GM18526 (cell line): ENCODE measurements around the gene SLC49A3.

ENCODE experiments used
- POLR2A ChIP-seq: IDR thresholded peaks from 3 replicates; pipeline ENCODE4 v1.6.1; 2011; ENCODE audit not compliant: insufficient read length; ENCODE audit errors: extremely low read depth

SLC49A3 gene

DNA sequence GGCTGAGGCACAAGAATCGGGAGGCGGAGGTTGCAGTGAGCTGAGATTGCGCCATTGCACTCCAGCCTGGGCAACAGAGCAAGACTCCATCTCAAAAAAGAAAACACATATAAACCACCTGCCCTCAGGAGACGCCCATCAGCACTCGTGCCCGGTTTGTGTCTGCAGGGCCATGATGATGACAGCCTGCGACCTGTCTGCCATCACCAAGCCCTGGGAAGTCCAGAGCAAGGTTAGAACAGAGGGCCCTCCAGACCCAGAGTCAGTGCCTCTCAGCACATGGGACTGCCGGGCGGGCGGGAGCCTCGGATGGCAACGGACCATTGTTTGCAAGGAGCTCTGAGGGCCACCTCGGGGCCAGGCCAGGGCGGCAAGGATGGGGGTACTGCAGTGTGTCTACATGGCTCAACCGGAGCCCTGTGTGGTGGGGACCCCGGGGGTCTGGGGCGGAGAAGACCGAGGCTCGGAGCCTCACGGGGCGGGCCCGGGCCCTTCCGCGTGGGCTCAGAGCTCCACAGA lies 24.2 kb downstream of the SLC49A3 start:
- no peak for TF ChIP-seq POLR2A

DNA sequence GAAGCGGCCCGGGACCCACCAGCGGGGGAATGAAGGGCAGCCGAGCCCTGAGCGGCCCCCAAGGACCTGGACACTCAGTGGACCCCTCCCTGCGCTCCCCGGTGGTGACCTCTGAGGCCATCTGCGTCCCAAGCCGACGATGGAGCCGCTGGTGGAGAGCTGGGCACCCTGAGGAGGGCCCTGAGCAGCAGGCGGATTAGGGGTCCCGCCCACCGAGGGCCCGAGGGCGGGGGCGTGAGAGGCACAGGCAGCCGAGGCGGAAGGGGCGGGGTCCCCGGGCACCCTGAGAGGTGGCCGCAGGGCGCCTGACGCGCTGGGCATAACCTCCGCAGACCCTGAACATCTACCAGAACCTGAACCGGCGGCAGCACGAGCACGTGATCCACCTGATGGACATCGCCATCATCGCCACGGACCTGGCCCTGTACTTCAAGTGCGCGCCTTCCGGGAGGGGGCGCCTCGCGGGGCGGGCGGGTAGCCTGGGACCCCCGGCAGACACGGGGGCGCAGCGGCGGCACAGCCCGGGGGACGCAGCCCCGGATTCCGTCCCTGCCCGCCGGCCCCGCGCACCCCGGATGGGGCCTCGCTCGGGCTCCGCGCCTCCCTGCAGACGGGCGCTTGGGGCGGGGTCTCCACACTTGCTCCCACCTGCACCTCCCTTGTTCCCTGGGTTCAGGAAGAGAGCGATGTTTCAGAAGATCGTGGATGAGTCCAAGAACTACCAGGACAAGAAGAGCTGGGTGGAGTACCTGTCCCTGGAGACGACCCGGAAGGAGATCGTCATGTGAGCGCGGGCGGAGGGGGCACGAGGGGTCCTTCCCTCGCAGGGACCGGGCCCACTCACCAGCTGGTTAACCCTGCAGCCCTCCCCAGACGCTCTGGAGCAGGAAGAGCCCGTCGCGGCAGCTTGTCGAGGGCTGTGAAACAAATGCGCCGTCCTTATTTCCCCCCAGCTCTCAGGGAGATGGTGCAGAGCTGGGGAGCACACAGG lies 25.2 kb downstream of the SLC49A3 start:
- TF ChIP-seq POLR2A, result peak; percentile 42

DNA sequence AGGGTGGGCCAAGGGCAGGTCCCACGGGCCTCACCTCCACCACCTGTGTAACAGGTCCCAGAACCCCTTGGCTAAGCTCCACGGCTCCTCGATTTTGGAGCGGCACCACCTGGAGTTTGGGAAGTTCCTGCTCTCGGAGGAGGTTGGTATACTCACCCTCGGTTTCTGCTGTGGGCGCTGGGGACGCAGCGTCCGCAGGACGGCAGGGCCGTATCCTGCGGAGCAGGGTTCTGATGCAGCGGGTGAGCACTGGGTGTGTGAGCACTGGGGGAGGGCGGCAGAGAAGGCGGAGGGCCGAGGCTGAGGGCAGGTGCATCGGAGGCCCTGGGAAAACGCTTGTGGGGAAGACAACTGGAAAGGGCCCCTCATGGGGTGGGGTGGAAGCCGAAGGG lies 25.9 kb downstream of the SLC49A3 start:
- no peak for TF ChIP-seq POLR2A

DNA sequence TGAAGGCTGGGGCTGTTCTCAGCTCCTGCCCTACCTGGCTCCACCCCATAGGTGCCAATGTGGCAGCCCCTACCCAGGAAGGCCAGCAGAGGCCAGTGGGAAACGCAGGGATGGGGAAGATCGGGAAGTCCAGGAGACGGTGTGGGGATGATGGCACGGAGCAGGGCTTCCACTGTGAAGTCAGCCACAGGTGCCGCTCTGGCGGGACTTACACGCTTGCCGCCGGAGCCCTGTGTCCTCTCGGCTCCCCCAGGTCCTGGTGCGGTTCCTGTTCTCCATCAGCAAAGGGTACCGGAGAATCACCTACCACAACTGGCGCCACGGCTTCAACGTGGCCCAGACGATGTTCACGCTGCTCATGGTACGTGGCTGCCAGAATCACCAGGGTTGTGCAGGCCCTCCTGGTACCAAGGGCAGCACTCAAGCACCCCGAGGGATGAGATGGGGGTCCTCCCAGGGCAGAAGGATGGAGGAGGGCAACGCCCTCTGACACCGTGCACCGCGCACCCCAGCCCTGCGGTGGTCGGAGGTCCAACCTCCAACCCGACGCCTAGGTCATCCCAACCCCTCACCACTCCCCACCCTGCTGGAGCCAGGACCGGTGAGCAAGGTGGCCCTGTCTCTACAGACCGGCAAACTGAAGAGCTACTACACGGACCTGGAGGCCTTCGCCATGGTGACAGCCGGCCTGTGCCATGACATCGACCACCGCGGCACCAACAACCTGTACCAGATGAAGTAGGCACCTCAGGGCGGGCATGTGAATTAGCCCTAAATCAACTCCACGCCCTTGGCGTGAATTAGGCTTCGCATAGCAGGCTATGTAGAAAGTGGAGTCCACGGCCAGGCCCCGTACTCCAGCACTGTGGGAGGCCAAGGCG lies 26.8 kb downstream of the SLC49A3 start:
- no peak for TF ChIP-seq POLR2A

DNA sequence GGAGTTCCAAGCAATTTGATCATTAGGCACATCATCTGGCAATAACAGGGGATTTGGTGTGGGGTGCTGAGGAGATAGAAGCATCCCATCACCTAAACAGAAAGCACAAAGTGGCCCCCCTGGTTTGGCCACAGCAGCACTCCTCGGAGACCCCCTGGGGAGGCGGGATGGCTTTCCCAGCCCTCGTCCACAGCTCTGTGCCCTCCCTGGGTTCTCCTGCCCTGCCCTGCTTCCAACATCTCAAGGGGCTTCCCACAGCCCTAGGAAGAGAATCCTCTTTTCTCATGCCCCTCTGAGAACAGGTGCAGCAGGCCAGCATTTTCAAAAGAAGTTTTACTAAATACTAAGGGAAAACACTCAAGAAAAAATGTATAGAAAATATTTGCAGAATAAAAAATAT lies 27.7 kb downstream of the SLC49A3 start:
- no peak for TF ChIP-seq POLR2A

DNA sequence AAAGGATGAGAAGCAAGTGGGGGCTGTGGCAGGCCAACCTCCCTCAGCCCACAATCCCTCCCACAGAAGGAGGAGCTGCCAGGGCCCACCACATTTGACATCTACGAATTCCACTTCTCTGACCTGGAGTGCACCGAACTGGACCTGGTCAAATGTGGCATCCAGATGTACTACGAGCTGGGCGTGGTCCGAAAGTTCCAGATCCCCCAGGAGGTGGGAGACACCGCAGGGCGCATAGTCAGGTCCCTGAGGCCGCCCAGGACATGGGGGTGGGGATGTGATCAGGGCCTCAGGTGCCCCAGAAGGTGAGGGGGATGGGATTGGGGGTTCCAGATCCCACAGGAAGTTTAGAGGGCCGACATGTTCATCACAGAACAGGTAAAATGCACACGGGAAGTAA lies 28.6 kb downstream of the SLC49A3 start:
- TF ChIP-seq POLR2A, result no peak

DNA sequence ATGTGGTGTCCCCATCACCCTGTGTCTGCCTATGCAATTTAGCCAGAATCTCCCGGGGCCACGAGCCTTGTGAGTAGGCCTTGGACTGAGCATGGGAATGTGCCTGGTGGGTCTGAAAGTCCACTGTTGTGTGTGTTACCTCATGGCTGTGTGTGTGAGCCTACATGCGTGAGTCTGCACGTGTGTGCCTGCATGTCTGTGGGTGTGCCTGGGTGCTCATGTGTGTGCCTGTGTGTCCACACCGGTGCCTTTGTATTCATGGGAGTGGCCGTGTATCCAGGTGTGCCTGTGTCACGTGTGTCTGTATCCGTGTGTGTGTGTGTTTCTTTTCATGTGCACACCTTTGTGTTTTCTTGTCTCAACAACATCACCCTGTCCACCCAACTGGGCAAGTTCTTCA lies 29.1 kb downstream of the SLC49A3 start:
- no peak for TF ChIP-seq POLR2A

DNA sequence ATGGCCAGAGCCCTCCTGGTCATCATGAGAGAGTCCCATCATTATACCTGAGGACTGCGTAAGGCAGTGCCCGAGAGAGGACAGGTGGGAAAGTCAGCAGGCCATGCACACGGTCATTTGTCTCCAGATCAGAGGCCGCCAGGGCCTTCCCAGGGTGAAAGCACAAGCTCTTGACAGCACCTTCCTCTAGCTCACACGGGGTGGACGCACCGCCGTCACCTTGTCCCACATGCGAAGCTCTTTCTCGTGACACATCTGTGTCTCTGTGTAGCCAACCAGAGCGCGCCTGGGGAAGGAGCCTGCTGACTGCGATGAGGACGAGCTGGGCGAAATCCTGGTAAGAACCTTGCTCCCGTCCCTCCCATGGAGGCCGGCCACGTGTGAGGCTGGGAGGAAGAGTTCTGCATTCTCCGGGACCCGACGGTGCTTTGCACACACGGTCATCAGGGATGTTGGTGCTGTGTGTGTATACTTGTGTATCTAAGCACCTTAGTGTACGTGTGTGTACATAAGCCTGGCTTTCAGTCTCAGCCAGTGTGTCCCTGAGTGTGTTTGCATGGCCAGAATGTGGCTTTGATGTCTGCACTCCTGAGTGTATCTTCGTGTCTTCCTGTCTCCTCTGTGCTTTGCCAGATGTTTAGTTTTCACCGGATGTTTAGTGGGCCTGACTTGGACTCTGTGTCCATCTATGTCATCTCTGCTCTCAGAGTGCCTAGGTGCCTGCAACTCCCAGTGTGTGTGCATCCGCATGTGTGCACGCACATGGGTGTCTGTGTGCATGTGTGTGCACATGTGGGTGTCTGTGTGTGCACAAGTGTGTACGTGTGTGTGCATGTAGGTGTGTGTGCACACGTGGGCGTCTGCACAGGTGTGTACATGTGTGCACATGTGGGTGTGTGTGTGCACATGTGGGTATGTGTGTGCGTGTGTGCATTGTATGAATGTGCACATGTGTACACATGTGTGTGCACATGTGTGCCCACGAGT lies 30.0 kb downstream of the SLC49A3 start:
- TF ChIP-seq POLR2A, result no peak

DNA sequence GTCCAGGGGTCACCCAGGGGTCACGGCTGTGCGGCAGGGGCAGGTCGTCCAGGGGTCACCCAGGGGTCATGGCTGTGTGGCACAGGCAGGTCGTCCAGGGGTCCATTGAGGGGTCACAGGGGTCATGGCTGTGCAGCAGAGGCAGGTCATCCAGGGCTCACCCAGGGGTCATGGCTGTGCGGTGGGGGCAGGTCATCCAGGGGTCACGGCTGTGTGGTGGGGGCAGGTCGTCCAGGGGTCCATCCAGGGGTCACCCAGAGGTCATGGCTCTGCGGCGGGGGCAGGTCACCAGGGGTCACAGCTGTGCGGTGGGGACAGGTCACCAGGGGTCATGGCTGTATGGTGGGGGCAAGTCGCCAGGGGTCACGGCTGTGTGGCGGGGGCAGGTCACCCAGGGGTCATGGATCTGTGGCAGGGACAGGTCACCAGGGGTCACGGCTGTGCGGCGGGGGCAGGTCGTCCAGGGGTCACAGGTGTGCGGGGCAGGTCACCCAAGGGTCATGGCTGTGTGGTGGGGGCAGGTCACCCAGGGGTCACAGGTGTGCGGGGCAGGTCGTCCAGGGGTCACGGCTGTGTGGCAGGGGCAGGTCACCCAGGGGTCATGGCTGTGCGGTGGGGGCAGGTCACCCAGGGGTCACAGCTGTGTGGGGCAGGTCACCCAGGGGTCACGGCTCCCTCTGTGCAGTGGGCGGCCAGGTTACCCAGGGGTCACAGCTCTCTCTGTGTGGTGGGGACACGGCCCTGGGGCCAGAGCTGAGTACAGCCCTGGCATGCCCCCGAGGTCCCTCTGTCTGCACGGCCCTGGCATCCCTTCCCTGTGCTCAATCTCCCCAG lies 30.9 kb downstream of the SLC49A3 start:
- TF ChIP-seq POLR2A, result no peak

DNA sequence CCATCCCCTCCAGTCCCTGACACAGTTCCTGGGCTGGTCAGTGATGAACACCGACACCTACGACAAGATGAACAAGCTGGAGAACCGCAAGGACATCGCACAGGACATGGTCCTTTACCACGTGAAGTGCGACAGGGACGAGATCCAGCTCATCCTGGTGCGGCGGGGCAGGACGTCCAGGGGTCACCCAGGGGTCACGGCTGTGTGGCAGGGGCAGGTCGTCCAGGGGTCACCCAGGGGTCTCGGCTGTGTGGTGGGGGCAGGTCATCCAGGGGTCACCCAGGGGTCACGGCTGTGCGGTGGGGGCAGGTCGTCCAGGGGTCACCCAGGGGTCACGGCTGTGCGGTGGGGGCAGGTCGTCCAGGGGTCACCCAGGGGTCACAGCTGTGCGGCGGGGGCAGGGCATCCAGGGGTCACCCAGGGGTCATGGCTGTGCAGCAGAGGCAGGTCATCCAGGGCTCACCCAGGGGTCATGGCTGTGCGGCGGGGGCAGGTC lies 31.6 kb downstream of the SLC49A3 start:
- TF ChIP-seq POLR2A, result no peak

DNA sequence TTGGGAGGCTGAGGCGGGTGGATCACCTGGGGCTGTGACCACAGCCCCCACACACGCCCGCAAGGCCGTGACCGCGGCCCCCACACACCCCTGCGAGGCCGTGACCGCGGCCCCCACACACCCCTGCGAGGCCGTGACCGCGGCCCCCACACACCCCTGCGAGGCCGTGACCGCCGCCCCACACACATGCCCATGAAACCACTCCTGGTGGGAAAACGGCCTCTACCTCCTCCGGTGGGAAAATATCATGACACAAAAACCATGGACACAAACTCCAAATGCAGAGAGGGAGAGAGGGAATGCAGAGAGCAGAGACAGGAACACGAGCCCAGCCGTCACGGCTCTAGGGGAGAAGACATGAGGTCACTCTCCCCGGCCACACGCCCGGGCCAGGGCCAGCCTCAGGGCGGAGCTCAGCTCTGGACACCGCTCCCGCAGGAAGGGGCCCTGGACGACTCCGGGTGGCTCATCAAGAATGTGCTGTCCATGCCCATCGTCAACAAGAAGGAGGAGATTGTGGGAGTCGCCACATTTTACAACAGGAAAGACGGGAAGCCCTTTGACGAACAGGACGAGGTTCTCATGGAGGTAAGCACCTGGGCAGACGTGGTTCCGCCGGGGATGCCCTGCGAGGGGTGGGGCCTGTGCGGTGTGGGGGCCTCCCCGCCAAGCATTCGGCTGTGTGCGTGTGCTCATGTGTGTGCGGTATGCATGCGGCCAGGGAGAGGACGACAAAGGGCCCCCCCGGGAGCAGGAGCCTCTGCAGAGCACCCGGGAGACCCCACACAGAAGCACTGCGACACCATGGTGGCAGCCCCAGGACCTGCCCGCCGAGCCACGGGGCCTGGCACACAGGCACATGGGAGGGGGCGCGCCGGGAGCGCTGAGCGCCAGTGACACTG lies 32.3 kb downstream of the SLC49A3 start:
- no peak for TF ChIP-seq POLR2A

DNA sequence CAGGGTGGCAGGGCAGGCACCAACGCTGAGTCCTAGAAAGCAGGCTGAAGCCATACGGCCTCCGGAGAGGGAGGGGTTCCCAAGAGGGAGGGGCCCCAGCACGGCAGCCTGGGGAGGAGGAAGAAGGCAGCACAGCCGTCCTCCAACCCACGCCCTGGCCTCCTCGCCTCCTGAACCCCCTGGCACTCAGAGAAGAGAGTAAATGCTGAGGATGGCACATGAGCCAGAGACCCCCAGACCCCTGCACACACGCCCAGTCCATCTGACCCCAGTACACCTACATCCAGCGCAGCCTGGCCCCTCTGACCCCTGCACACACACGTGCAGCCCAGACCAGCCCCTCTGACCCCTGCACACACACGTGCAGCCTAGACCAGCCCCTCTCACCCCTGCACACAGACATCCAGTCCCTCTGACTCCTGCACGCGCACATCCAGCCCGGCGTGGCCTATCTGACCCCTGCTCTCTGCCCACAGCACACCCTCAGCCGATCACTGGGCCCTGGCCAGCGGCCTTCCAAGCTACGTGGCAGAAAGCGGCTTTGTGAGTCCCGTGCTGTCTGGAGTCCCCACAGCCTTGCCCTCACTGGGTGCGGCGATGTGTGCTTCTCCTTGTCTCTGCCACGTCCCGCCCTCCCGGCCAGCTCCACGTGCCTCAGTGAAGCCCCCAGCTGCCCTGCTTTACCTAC lies 33.3 kb downstream of the SLC49A3 start:
- TF ChIP-seq POLR2A, result no peak
